GM21528 (cell line): ENCODE results near the gene THBS4.

Experiments
- ATAC-seq: cut with Tn5 transposase; IDR thresholded peaks from one replicate; pipeline ENCODE4 v1.9.1; 2021; ENCODE audit warnings: mild to moderate bottlenecking, moderate library complexity; ENCODE audit not compliant: unreplicated experiment, low FRiP score

The THBS4 gene

GRCh38 chr5:80042330-80042729 lies 7.2 kb downstream of the THBS4 start:
- ATAC-seq, result no peak

DNA sequence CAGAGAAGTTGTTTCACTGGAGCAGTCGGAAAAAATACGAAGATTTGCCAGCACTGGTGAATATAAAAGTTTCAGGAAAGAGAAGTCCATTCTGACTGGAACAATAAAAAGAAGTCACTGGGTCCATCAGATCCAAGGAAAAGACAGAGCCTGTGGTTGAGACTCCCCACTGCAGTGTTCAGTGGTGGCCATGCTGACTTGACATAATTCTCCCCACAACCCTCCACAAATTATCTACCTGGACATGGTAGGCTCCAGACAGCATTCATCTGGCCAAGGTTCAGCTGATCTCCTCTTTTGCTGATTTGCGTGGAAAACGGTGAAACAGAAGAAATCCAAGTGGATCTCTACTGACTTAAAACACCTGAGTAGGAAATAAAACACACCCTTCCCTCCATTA lies 8.0 kb downstream of the THBS4 start:
- no peak for ATAC-seq

GRCh38 chr5:80048084-80048780 lies 13.1 kb downstream of the THBS4 start:
- ATAC-seq, result no peak

- no peak for ATAC-seq
These were observed 17.3 kb downstream of the THBS4 start for GRCh38 chr5:80052464-80052863.

- no peak for ATAC-seq
These were observed 19.5 kb downstream of the THBS4 start for GRCh38 chr5:80054682-80055081.

DNA sequence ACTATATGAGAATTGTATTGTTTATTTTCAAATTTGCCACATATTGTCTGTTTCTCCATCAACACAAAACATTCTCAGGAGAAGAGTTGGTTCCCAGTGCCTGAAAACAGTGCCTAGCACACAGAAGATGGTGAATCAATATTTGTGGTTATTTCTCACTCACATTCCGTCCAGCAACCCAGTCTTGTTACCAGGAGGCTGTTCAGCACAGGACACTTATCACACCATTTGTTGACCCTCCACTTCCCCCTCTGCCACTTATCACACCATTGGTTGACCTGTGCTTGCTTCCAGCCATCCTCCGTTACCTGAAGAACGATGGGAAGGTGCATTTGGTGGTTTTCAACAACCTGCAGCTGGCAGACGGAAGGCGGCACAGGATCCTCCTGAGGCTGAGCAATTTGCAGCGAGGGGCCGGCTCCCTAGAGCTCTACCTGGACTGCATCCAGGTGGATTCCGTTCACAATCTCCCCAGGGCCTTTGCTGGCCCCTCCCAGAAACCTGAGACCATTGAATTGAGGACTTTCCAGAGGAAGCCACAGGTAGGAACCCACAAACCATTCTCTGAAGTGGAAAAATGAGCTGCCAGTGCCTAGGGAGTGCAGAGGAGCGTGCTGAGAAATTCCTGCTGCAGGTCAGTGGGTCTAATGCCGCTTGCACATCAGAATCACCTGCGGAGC lies 20.5 kb downstream of the THBS4 start:
- no peak for ATAC-seq

GRCh38 chr5:80057099-80057498 lies 22.0 kb downstream of the THBS4 start:
- ATAC-seq, result no peak

DNA sequence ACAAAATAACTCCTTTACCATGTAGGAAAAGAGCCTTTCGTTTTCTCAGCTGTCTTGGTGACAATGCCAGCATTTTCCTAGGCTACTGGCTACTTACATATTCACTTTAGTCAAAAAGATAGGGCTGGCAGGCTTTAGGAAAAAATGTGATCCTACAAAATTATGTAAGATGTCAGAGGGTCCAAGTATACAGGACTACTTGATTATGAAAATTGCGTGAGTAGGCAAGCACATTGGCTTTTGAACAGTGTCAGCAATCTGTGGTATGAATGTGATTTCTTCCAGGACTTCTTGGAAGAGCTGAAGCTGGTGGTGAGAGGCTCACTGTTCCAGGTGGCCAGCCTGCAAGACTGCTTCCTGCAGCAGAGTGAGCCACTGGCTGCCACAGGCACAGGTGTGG lies 22.8 kb downstream of the THBS4 start:
- ATAC-seq, result no peak

DNA sequence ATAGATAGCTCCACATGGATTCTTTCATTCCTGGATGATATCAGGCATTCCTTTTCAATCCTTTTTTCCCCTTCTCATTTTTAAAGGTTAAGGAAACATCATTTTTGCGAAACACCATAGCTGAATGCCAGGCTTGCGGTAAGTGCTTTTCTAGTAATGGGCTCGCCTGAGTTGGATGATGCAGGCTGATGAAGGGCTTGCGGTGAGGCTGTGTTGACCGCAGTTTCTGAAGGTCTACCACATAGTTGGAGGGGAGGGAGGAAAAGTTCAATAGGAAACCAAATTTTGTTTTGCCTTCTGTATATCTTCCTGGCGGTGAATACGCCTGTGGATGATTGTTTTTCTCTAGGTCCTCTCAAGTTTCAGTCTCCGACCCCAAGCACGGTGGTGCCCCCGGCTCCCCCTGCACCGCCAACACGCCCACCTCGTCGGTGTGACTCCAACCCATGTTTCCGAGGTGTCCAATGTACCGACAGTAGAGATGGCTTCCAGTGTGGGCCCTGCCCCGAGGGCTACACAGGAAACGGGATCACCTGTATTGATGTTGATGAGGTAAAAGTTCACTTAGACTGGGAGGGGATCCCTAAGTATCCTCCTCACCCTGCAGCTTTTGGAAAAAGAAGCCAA lies 24.3 kb downstream of the THBS4 start:
- no peak for ATAC-seq

- no peak for ATAC-seq
These were observed 25.8 kb downstream of the THBS4 start for GRCh38 chr5:80060966-80061365.

DNA sequence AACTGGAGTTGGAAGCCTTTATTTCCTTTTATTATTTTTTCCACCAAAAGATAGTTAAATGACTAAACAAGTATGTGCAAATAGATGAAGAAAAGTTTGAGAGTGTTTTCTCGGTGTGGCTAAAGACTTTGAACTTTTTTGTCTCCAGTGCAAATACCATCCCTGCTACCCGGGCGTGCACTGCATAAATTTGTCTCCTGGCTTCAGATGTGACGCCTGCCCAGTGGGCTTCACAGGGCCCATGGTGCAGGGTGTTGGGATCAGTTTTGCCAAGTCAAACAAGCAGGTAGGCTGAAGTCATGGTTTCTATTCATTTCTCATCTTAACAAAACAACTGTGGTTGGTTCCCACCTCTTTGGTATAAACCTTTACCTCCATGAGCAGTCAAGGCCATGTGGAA lies 26.4 kb downstream of the THBS4 start:
- no peak for ATAC-seq

GRCh38 chr5:80064124-80064523 lies 29.0 kb downstream of the THBS4 start:
- ATAC-seq, result no peak

- no peak for ATAC-seq
These were observed 31.9 kb downstream of the THBS4 start for GRCh38 chr5:80067016-80067415.

DNA sequence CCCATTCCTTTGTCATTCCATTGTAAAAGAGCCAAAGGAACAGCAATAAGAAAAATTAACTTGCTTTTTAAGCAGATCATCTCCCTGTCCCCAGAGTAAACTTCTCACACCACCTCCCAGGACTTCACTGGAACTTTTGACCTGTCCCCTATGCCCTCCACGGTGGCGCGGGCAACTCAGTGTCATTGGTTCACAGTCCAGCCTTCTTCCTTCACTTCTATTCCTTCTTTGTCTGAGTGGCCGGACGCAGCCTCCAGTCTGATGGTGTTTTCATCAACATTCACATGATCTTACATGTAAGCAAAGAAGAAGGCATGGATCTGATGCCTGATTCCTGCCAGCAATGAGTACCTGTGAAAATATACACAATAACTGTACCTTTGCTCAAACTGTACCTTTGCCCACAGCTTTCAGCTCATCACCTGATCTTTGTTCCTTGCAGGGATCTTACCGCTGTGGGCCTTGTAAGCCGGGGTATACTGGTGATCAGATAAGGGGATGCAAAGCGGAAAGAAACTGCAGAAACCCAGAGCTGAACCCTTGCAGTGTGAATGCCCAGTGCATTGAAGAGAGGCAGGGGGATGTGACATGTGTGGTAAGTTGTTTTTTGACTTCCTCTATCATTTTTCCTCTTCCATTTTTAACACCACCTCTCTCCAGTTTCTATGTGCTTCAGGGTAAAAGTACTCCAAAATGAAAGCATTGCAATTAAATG lies 32.5 kb downstream of the THBS4 start:
- no peak for ATAC-seq

DNA sequence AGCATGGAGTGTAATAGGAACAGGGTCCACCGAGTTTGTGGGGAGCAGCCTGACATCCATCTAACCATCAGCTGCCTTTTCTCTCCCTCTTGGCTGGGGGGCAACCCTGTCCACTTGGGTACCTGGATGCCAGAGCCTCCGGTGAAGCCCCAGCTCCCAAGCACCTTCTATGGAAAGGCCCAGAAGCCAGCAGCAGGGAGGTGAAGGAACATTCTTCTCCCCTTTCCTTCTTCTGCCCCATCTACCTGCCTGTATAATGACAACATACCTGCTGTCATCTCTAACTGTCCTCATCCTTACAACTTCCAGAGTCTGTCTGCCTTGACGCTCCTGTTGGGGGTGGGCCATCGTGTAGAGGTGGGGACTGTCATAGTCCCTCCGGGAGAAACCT lies 33.1 kb downstream of the THBS4 start:
- no peak for ATAC-seq

DNA sequence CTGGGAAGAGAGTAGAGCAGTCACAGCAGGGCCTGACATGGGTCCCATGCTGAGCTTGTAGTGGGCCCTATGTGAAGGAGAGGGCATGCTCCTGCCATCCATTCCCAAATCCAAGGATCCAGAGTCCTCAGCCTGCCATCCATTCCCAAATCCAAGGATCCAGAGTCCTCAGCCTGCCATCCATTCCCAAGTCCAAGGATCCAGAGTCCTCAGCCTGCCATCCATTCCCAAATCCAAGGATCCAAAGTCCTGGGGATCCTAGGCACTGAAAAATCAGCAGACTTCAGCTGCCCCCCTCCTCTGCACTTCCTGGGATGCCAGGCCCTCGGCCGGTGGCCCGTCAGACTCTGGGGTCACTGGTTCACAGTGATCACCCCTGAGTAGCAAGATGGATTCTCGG lies 33.6 kb downstream of the THBS4 start:
- ATAC-seq, result no peak

DNA sequence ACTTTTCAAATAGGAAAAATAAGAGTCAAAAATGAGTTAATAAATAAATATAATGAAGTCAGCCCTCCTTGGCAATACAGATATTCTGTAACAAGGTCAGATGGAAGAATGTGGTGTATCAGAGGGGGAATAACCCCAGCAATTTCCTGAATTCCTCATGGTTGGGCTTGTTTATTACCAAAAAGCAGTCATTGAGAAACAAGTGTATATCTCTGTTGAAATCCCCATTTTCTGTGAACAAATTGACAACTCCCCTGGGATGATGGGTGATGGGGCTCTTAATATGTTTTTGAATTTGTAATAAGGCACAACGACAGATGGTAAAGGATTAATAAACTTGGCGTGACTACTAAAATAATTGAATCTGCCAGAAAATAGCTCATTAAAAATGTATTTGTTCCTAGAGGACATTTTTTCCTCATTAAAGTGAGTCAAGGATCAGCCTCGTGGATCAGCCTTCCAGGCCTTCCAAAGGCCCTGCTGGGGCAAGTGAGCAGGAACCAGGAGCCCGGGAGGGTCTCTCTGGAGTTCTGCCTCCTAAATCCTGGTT lies 34.2 kb downstream of the THBS4 start:
- no peak for ATAC-seq

DNA sequence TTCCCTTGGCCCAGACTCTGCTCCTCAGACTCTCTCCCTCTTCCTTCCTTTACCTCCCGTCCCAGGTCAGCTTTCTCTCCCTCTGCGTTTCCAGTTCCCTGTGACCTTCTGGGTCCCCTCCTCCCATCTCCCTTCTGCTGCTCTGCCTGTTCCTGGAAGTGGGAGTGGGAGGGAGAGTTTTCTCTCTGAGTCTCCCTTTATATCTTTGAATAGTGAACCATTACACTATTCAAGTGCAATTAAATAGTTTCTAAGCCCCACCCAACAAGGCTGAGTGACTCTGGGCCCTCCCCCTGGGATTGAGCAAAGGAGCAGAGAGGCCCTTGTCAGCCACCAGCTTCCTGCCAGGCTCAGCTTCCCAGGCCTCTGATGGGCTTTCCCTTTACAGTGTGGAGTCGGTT lies 34.8 kb downstream of the THBS4 start:
- ATAC-seq, result no peak

GRCh38 chr5:80070338-80071056 lies 35.3 kb downstream of the THBS4 start:
- ATAC-seq, result no peak

DNA sequence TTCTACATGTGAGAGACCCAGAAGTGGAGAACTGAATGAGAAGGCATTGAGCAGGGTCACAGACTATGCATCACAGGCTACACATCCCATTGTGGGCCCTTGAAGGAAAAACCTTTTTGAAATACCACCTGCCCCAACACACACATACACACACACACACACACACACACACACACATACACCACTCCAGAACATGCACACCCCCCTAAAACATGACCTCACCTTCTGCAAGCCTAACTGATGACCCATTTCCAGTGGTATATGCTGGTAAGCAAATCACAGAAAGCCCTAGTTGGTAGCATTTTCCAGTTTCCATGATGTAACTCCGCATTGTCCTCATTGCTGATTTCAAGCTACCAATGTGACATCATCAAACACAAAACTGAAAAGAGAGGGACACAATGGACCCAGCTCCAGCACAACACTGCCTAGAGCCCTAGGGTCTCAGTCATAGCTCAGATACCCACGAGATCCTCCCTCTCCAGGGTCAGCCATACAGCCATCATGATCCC lies 36.4 kb downstream of the THBS4 start:
- ATAC-seq, result no peak
